Activated naive CD4-positive, alpha-beta T cell treated with anti-CD3 and anti-CD28 coated beads, Interleukin-2, amount 10 ng/mL, durations not matched to agents 7 days and 5 days (primary cell): Measurements from ENCODE around the gene HIPK2.
A peak's percentile ranks its signal among the peaks of the same experiment; 100 is the strongest.

Experiments
- CTCF ChIA-PET: fragments of 350-600 bp; sonication (Branson Sonifier 250); formaldehyde crosslinking; loops from one replicate; lab custom pipeline; 2021; ENCODE audit warnings: antibody characterized with exemption; lab: Charles Lee
- DNase-seq: peaks from one replicate; pipeline ENCODE4 v3.0.0-alpha.2; 2020
- H3K27ac Mint-ChIP-seq: one replicate; pipeline ENCODE4 v1.8.0; 2021; ENCODE audit warnings: mild to moderate bottlenecking, moderate library complexity, mixed read lengths
- H3K27me3 Mint-ChIP-seq: one replicate; pipeline ENCODE4 v1.8.0; 2021; ENCODE audit warnings: mild to moderate bottlenecking, mixed read lengths
- H3K36me3 Mint-ChIP-seq: one replicate; pipeline ENCODE4 v1.8.0; 2021; ENCODE audit warnings: mixed read lengths
- H3K4me1 Mint-ChIP-seq: one replicate; pipeline ENCODE4 v1.8.0; 2021; ENCODE audit warnings: mixed read lengths
- H3K4me3 Mint-ChIP-seq: one replicate; pipeline ENCODE4 v1.8.0; 2021; ENCODE audit warnings: mild to moderate bottlenecking, moderate library complexity, mixed read lengths
- H3K9me3 Mint-ChIP-seq: one replicate; pipeline ENCODE4 v1.8.0; 2021; ENCODE audit warnings: mixed read lengths

The HIPK2 gene

DNA sequence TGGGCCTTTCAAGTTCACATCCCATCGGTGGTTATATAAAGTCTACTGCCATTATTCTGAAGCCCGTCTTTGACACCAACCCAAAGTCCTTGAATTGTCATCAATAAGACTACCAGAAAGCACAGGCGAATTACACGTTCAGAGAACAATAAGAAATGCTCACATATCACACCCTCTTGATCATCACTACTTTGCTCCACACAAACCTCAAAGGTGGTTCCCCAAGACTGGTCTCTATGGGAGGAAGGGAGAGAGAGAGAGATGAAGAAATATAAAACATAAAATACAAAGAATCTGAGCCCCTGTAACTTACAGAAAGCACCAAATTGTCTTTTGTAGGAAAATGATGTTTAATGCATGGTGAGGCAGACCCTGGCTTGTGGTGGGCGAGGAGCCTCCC is 4.4 kb downstream of the HIPK2 start:
- no peaks in the 10 kb centered on the region for H3K9me3 Mint-ChIP-seq
- CTCF ChIA-PET = interaction anchor here (1.7 kb wide), 2 partner anchors 127 to 171 kb away, joined by 4 read pairs; no protein-coding TSS in a partner anchor
- peaks cover 4% of the 10 kb centered on the region for H3K27me3 Mint-ChIP-seq
- H3K4me3 Mint-ChIP-seq = no peak overlapping the region
- no peak for DNase-seq
- H3K36me3 Mint-ChIP-seq = peaks cover 21% of the 10 kb centered on the region
- H3K4me1 Mint-ChIP-seq = peaks cover 63% of the 10 kb centered on the region
- H3K27ac Mint-ChIP-seq = no peak overlapping the region

DNA sequence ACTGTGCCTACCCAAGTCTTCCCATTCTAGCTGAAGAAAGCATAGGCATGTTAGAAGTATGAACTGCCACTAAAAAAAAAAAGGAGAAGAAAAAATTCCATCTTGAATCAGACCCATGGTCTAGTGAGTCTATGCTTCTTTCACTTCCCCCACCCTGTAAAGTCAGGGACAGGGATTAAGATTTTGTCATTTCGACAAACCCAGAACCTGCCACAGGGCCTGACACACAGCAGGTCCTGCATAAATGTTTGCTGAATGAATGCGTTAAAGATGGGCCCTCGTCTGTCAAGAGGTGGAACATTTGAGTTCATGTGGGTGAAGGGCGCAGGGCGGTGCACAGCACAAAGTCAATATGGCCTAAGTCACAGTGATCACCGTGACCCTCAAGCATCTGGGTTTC is 4.9 kb downstream of the HIPK2 start:
- H3K36me3 Mint-ChIP-seq = peaks cover 22% of the 10 kb centered on the region
- no peak for DNase-seq
- H3K9me3 Mint-ChIP-seq = no peaks in the 10 kb centered on the region
- peaks cover 66% of the 10 kb centered on the region for H3K4me1 Mint-ChIP-seq
- no peak overlapping the region for H3K27ac Mint-ChIP-seq
- CTCF ChIA-PET = interaction anchor here (1.7 kb wide), 2 partner anchors 126 to 171 kb away, joined by 4 read pairs; no protein-coding TSS in a partner anchor
- H3K27me3 Mint-ChIP-seq = no peaks in the 10 kb centered on the region
- H3K4me3 Mint-ChIP-seq = no peak overlapping the region

DNA sequence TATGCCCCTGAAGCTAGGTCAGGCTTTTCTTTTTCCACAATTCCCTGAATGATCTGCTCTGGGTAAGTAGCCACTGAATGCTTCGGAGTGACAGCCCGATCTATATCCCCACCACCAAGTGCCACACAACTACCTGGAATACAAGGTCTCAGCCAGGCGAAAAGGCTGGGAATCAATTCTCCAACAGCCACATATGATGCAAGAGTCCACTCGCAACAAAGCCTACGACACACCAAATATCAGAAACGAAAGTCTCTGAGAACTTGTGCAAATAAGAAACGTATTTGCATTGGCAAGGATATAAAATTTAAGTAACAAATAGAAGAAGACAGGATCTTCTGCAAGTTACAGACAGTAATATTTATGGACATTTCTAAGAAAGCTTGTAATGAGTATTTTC is 5.7 kb downstream of the HIPK2 start:
- H3K27ac Mint-ChIP-seq = no peak overlapping the region
- CTCF ChIA-PET = interaction anchor here (1.7 kb wide), 1 partner anchor 125 kb away, joined by 4 read pairs; no protein-coding TSS in a partner anchor

DNA sequence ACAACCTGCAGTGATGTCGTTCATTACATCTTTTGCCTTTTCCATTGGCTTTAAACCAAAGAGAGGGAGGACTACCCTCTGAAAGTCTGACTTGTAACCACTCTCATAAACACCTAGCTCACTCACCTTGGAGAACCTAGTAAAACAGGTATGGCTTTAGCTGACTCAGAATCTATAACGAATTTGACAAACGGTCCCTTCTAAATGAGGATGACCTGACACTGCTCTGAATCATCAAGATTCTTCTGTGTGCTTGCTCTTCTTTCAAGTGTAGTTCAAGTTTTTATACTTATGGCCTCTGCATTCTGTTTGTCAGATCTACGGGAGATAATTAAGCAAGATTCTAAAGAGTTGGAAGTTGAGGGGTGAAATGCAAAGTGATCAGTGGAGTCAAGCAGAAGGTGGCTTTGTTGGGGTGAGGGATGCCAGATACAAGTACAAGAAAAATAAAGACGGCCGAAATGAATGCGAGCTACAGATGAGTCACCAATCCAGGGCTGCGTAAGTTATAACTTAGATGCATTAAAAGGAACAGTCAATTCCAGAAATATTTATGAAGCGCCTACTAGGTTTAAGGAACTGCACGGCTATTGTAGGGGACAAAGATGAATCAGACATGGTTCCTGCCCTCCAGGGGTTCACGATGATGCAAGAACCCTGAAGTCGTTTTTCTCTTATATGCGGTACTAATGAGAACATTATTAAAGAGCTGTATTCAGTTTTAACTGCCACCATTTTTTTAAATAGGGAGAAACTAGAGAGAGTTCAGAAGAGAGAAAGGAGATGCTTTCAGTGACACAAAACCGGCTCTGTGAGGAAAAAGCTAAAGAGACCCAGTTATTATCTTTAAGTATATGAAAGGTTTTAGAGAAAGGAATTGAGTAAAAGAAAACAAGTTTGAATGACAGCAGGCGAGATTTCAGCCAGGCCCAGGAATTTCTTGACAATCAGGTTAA is 6.5 kb downstream of the HIPK2 start:
- H3K27ac Mint-ChIP-seq = no peak overlapping the region
- no peaks in the 10 kb centered on the region for H3K27me3 Mint-ChIP-seq
- DNase-seq = no peak
- peaks cover 80% of the 10 kb centered on the region for H3K4me1 Mint-ChIP-seq
- H3K36me3 Mint-ChIP-seq = peaks cover 22% of the 10 kb centered on the region
- CTCF ChIA-PET = interaction anchor here (1.7 kb wide), 1 partner anchor 125 kb away, joined by 4 read pairs; no protein-coding TSS in a partner anchor
- H3K9me3 Mint-ChIP-seq = no peaks in the 10 kb centered on the region
- no peak overlapping the region for H3K4me3 Mint-ChIP-seq

More for the DNA sequence above, 5.7 kb downstream of the HIPK2 start:
- no peak for DNase-seq
- Mint-ChIP-seq H3K9me3 (no peaks in the 10 kb centered on the region), H3K4me1 (peaks cover 74% of the 10 kb centered on the region), H3K27me3 (no peaks in the 10 kb centered on the region), H3K4me3 (no peak overlapping the region), H3K36me3 (peaks cover 22% of the 10 kb centered on the region)

DNA sequence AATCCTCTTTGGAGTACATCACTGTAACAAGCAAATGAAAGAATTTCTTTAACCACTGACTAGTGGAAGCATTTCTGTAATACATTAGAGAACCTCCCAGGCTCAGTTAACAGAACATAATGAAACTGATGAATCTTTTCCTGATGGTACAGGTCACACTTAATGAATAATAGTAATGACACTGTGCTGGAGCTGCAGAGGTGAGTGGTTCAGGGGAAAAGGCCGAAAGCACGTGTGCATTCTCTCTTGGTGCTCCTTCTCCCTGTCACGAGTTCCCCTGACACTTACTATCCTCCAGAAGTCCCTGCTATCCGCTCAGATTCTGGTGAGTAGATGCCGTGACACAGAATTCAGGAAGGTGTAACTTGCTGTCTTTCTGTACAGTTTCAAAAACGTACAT is 8.0 kb downstream of the HIPK2 start:
- CTCF ChIA-PET = no interaction called here
- Mint-ChIP-seq H3K4me1 (peaks cover 78% of the 10 kb centered on the region), H3K27me3 (no peaks in the 10 kb centered on the region), H3K4me3 (no peak overlapping the region), H3K9me3 (no peaks in the 10 kb centered on the region), H3K36me3 (peaks cover 31% of the 10 kb centered on the region), H3K27ac (peak overlapping the region; percentile 95)
- DNase-seq = no peak

DNA sequence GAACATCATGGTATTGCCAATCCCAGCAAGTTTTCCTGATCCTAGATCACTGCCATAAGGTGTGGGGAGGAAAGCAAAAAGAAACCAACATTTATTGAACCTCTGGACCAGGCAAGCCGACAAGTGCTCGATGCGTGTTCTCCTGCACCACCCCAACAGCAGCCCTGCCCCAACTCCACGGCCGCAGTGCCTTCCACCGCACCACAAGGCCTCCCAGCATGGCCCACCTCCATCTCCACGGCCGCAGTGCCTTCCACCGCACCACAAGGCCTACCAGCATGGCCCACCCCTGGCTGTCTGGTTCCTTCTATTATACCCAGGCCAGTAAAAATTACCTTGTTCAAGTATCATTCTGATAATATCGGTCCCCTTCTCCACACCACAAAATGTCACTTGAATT is 8.7 kb downstream of the HIPK2 start:
- CTCF ChIA-PET = interaction anchor here (1.4 kb wide), 1 partner anchor 124 kb away, joined by 4 read pairs; no protein-coding TSS in a partner anchor
- DNase-seq = no peak
- no peaks in the 10 kb centered on the region for H3K27me3 Mint-ChIP-seq
- H3K36me3 Mint-ChIP-seq = peaks cover 36% of the 10 kb centered on the region
- no peaks in the 10 kb centered on the region for H3K9me3 Mint-ChIP-seq
- H3K27ac Mint-ChIP-seq = peak overlapping the region; percentile 95
- H3K4me3 Mint-ChIP-seq = no peak overlapping the region
- peaks cover 71% of the 10 kb centered on the region for H3K4me1 Mint-ChIP-seq

DNA sequence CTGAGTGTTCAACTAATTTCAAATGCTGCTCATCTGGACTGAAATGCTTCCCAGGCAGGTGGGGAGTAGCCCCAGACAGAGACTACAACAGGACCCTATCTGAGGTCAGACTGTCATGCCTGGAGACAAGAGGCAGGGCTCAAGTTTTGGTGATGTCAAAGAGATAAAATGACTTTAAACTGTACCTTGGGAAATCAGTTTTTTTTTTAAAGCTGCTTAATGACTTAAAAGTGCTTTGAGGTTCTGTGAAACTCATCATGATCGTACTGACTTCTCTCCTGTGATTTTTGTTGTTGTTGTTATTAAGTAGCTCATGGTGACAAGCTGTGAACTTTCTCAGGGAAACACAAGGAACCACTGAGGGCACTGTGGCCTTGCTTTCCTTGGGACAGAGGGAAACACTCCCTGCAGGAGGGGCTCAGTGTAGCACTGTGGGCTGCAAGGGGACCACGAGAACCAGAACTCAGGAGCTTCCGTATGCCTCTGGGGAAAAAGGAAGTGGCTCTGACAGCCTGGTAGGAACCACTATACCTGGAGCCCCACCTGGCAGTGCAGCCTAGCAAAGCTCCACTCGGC is 9.5 kb downstream of the HIPK2 start:
- H3K27ac Mint-ChIP-seq = peak overlapping the region; percentile 95
- CTCF ChIA-PET = interaction anchor here (0.6 to 1.9 kb wide), 6 partner anchors 10 to 166 kb away, joined by 3 to 7 read pairs (median 4); no protein-coding TSS in a partner anchor
- peak overlapping the region; percentile 20 for H3K4me3 Mint-ChIP-seq
- DNase-seq = peak; percentile 26
- H3K27me3 Mint-ChIP-seq = no peaks in the 10 kb centered on the region
- peaks cover 68% of the 10 kb centered on the region for H3K4me1 Mint-ChIP-seq
- no peaks in the 10 kb centered on the region for H3K9me3 Mint-ChIP-seq
- H3K36me3 Mint-ChIP-seq = peaks cover 38% of the 10 kb centered on the region

DNA sequence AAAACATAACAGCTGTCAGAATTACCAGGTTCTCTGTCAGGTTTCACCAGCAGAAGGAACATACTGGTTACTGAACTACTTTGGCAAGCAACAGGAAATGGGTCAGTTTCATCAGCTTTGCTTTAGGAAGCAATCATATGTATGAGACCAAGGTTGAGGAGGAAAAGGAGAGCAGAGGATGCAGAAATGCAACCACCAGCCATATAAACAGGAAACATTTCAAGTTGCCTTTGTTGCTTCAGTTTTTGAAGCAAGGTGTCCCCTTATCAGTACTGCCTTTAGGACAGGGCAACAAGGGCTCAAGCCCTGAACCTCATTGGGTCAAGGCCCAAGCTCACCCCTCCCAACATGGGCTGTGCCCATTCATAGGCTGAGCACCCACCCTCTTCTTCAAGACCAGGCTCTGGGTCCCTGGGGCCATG is 10.2 kb downstream of the HIPK2 start:
- CTCF ChIA-PET = interaction anchor here (0.8 to 1.9 kb wide), 5 partner anchors 11 to 165 kb away, joined by 3 to 7 read pairs (median 4); no protein-coding TSS in a partner anchor
- peak overlapping the region; percentile 11 for H3K4me3 Mint-ChIP-seq
- H3K36me3 Mint-ChIP-seq = peaks cover 41% of the 10 kb centered on the region
- no peaks in the 10 kb centered on the region for H3K27me3 Mint-ChIP-seq
- peak overlapping the region; percentile 95 for H3K27ac Mint-ChIP-seq
- H3K9me3 Mint-ChIP-seq = no peaks in the 10 kb centered on the region
- peaks cover 67% of the 10 kb centered on the region for H3K4me1 Mint-ChIP-seq
- peak; percentile 35 for DNase-seq

DNA sequence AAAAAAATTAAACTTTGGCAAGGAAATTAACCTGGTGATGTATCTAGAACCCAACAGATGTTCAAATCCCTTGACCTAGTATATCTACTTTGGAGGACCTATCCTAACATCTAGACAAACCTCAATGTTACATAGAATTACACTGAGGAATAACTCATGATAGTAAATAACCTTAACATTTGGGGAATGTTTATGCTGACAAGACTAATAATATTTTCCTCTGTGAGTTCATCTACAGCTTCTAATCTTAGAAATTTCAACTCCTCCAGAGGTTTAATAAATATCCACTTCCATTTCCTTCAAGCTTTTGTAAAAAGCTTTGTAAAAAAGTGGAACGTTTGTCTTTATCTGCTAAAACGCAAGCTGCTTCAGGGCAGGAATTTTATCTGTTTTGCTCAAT is 12.7 kb downstream of the HIPK2 start:
- no peaks in the 10 kb centered on the region for H3K27me3 Mint-ChIP-seq
- H3K36me3 Mint-ChIP-seq = peaks cover 34% of the 10 kb centered on the region
- no peaks in the 10 kb centered on the region for H3K9me3 Mint-ChIP-seq
- no peak overlapping the region for H3K27ac Mint-ChIP-seq
- peaks cover 61% of the 10 kb centered on the region for H3K4me1 Mint-ChIP-seq
- CTCF ChIA-PET = interaction anchor here (1.5 kb wide), 1 partner anchor 20 kb away, joined by 3 read pairs; no protein-coding TSS in a partner anchor
- no peak overlapping the region for H3K4me3 Mint-ChIP-seq
- no peak for DNase-seq

DNA sequence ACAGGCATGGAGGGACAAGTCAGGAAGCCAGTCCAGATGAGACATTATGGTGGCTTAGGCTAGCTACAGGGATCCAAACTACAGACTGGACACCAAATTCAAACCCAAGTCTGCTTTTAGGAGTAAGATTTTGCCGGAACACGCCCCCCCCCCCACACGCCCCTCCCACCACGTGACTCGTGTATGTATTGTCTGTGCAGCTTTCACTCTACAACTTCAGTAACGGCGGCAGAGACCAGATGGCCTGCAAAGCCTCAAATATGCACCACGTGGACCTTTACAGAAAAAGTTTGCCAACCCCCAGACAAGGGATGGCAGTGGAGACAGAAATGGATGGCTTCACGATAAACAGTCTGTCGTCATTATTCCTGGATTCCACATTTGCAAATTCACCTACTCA is 14.5 kb downstream of the HIPK2 start:
- CTCF ChIA-PET = interaction anchor here (1.7 kb wide), 1 partner anchor 16 kb away, joined by 5 read pairs; no protein-coding TSS in a partner anchor

DNA sequence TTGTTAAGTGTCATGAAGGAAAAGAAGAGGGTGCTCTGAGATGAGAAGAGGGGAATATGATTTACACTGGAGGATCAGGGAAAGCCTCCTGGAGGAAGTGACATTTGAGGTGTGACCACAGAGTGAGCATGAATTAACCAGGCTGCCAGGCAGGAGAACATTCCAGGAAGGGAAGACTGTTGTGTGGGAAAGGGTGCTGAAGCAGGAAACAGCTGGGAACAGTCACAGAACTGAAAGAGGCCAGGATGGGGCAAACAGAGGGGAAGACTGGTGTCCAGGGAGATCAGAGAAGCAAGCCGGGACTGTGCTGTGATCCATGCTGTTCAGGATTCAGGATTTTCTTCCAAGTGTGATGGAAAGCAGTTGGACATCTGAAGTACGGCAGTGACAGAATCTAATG is 14.9 kb downstream of the HIPK2 start:
- Mint-ChIP-seq H3K27me3 (no peaks in the 10 kb centered on the region), H3K36me3 (peaks cover 21% of the 10 kb centered on the region), H3K27ac (no peak overlapping the region), H3K4me1 (peaks cover 40% of the 10 kb centered on the region), H3K4me3 (no peak overlapping the region), H3K9me3 (no peaks in the 10 kb centered on the region)
- DNase-seq = no peak
- CTCF ChIA-PET = interaction anchor here (1.0 to 1.7 kb wide), 2 partner anchors 15 to 117 kb away, joined by 3 to 5 read pairs; no protein-coding TSS in a partner anchor

More for the DNA sequence above, 14.5 kb downstream of the HIPK2 start:
- no peak for DNase-seq
- H3K27ac Mint-ChIP-seq = no peak overlapping the region
- H3K4me3 Mint-ChIP-seq = no peak overlapping the region
- H3K9me3 Mint-ChIP-seq = no peaks in the 10 kb centered on the region
- H3K27me3 Mint-ChIP-seq = no peaks in the 10 kb centered on the region
- H3K36me3 Mint-ChIP-seq = peaks cover 21% of the 10 kb centered on the region
- peaks cover 44% of the 10 kb centered on the region for H3K4me1 Mint-ChIP-seq

DNA sequence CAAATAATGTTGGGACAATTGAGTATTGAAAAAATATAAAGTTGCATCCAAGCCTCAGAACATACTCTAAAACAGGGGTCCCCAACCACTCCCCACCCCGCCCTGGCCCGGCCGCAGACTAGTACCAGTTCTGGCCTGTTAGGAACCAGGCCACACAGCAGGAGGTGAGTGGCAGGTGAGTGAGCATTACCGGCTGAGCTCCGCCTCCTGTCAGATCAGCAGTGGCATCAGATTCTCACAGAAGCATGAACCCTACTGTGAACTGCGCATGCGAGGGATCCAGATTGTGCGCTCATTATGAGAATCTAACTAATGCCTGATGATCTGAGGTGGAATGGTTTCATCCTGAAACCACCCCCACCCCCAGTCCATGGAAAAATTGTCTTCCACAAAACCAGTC is 19.4 kb downstream of the HIPK2 start:
- CTCF ChIA-PET = no interaction called here
- peaks cover 12% of the 10 kb centered on the region for H3K4me1 Mint-ChIP-seq
- no peaks in the 10 kb centered on the region for H3K27me3 Mint-ChIP-seq
- H3K4me3 Mint-ChIP-seq = no peak overlapping the region
- H3K36me3 Mint-ChIP-seq = peaks cover 7% of the 10 kb centered on the region
- H3K27ac Mint-ChIP-seq = no peak overlapping the region
- DNase-seq = no peak
- no peaks in the 10 kb centered on the region for H3K9me3 Mint-ChIP-seq

DNA sequence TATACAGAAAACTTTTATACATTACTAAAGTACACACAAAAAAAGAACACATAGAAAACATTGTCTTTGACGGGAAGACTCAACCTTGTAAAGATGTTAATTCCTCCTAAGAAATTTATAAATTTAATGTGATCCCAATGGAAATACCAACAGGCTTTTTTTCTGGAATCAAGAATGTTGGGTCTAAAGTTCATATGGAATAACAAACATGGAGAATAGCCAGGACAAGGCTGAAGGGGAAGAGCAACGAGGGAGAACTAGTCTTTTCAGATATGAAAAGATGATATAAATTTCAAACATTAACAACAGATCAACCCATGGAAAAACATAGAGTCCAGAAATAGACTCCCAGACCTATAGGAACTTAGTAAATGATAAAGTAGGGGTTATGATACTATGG is 19.8 kb downstream of the HIPK2 start:
- peaks cover 10% of the 10 kb centered on the region for H3K4me1 Mint-ChIP-seq

DNA sequence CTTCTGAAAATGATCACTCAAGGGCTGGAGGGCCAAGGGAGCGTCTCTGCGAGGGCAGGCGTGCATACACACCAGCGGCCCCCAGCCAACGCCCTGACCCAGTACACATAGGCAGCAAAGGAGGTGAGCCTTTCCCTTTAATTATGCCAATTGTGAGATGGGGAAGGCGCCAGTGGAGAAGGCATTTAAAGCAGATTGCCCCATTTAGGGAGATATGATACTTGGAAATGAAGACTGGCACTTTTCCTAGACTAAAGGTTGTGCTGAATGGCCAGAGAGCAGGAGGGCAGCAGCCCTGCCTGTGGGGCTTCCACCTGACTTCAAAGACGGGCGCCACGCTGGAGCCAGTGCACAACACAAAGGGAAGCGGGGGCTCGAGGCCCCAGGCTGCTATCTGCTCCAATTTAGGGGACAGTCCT is 24.1 kb downstream of the HIPK2 start:
- peaks cover 12% of the 10 kb centered on the region for H3K4me1 Mint-ChIP-seq
- CTCF ChIA-PET = no interaction called here

More for the DNA sequence above, 19.8 kb downstream of the HIPK2 start:
- no peak for DNase-seq
- Mint-ChIP-seq H3K27me3 (peaks cover 2% of the 10 kb centered on the region), H3K36me3 (peaks cover 7% of the 10 kb centered on the region), H3K27ac (no peak overlapping the region), H3K9me3 (no peaks in the 10 kb centered on the region), H3K4me3 (no peak overlapping the region)
- CTCF ChIA-PET = no interaction called here

More for the DNA sequence above, 24.1 kb downstream of the HIPK2 start:
- H3K4me3 Mint-ChIP-seq = no peak overlapping the region
- H3K27ac Mint-ChIP-seq = peak overlapping the region; percentile 28
- no peak for DNase-seq
- H3K9me3 Mint-ChIP-seq = no peaks in the 10 kb centered on the region
- peaks cover 12% of the 10 kb centered on the region for H3K27me3 Mint-ChIP-seq
- peaks cover 2% of the 10 kb centered on the region for H3K36me3 Mint-ChIP-seq
